Sigmoid colon (tissue), 7 donors: ENCODE results near the gene SMC6. TPM values are rescaled to one million over a fixed set of nuclear protein-coding genes. Genes with fewer than 3 reads are reported as not detected.
A peak's percentile ranks its signal among the peaks of the same experiment; 100 is the strongest.

Experiments used
- DNase-seq: peaks from one replicate; pipeline ENCODE4 v3.0.0-alpha.2; 2019
- H3K27ac ChIP-seq, 4 donors: fragments of 200-600 bp; sonication (generic); one replicate each; pipeline ENCODE4 v1.5.1; 2016 to 2019; ENCODE audit warnings: mild to moderate bottlenecking in 1 of 4
- H3K27me3 ChIP-seq, 3 donors: fragments of 200-600 bp; sonication (generic); one replicate each; pipeline ENCODE4 v1.5.1; 2019; ENCODE audit warnings: mild to moderate bottlenecking in 1 of 3
- H3K36me3 ChIP-seq, 4 donors: fragments of 200-600 bp; sonication (generic); one replicate each; pipeline ENCODE4 v1.5.1; 2016 to 2019
- H3K4me1 ChIP-seq, 4 donors: fragments of 200-600 bp; sonication (generic); one replicate each; pipeline ENCODE4 v1.5.1; 2017 to 2019
- H3K4me3 ChIP-seq, 4 donors: fragments of 200-600 bp; sonication (generic); one replicate each; pipeline ENCODE4 v1.5.1; 2017 to 2019; ENCODE audit warnings: mild to moderate bottlenecking in 2 of 4, moderate library complexity in 1 of 4
- H3K9me3 ChIP-seq, 4 donors: fragments of 200-600 bp in 3 of 4; sonication (generic) in 3 of 4; one replicate each; pipeline versions ENCODE4 v1.5.1 to v1.6.1; 2013 to 2019
- EP300 ChIP-seq, 4 donors: sonication (generic); formaldehyde crosslinking; IDR thresholded peaks; one replicate each; pipeline ENCODE4 v1.6.1; 2017; ENCODE audit warnings: antibody characterized with exemption in 4 of 4
- POLR2A ChIP-seq, 2 donors: fragments of 450-650 bp; IDR thresholded peaks; one replicate each; pipeline ENCODE4 v1.6.1; 2016; ENCODE audit warnings: antibody characterized with exemption in 2 of 2, mild to moderate bottlenecking in 2 of 2, moderate library complexity in 2 of 2
- POLR2AphosphoS5 ChIP-seq, 4 donors: sonication (generic); formaldehyde crosslinking; IDR thresholded peaks; one replicate each; pipeline ENCODE4 v1.6.1; 2017; ENCODE audit warnings: antibody characterized with exemption in 4 of 4
- WGBS, 2 donors: extraction: QIAGEN DNeasy Blood & Tissue Kit; methylation state at CpG; one replicate each; pipeline ENCODE4 v1.1.7; 2013; 5-methylcytosine and 5-hydroxymethylcytosine counted together
- intact Hi-C: fragments of 100-400 bp; cut with DNase I; formaldehyde crosslinking; loops from one replicate; pipeline ENCODE4 v1.15.1; 2023
- polyA plus RNA-seq, 3 donors: library from polyadenylated mRNA; stranded (reverse); fragments of 200-250 nt; gene quantifications; one replicate each; pipeline ENCODE4 v1.2.3, GENCODE V29; 2013
- total RNA-seq, 4 donors: library from RNA; depleted of rRNA; stranded (reverse); fragments of >200 nt; gene quantifications; one replicate each; pipeline ENCODE4 v1.1.0, GENCODE V29; 2016
- TF ChIP-seq, protein P1 (sequence below), 4 experiments: fragments of 450-650 bp in 3 of 4; fragments of 200-600 bp in 1 of 4; IDR thresholded peaks; one replicate each; pipeline ENCODE4 v1.5.1; 2016 to 2019; ENCODE audit warnings: antibody characterized with exemption in 4 of 4, mild to moderate bottlenecking in 3 of 4, moderate library complexity in 2 of 4
- donor health status: healthy with polysubstance abuse.
- donor health status: Bipolar disorder and iron deficiency.
- donor health status: healthy.

Gene SMC6
- total and polyA plus RNA-seq, 7 donors = 6.6 to 15.8 (median 10.7) TPM

DNA sequence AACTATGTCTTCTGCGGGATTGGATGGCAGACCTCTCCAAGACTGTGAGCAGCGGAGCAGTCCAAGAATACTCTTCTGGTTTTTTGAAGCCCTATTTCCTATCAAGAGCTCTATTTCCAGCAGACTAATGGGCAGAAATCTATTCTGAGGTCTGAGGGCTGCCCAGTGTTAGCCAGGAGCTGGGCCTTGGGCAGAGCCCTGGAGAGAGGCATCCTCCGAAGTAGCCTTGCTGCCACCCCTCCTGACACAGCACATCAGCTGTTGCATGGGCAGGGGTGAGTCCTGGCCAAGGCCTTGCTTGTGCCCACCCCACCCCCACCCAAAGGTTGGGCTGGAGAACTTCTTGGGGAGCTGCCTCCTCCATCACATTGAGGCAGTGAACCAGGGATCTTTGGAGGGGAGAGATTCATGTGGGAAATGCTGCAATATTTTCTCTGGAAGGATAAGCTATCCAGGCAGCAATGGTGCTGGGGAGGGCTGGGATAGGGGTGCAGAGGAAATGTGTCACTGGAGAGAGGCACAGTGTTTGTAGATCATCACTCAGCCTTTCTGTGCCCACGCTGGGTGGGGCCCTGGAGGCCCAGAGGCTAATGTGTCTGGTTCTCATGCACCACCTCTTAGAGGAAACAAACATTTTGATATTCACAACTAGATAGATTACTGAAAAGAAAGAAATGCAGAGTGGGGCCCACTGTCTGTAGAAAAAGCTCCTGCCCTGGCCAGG, 108.5 kb downstream of the SMC6 start:
- no peak for DNase-seq
- 79 to 92% methylated on average over 4 of the region's 4 CpGs for WGBS, 2 donors
- Histone ChIP-seq H3K27me3 (no peaks in the 10 kb centered on the region), H3K4me3 (no peak overlapping the region), H3K9me3 (no peaks in the 10 kb centered on the region), H3K4me1 (peaks cover 0 to 38% (median 35%) of the 10 kb centered on the region in 4 donors), H3K27ac (peak overlapping the region in 1 of 4 donors; percentile 38), H3K36me3 (no peaks in the 10 kb centered on the region)
- TF ChIP-seq POLR2A (IDR thresholded peaks at IDR 0.05) (no peak), POLR2AphosphoS5 (IDR thresholded peaks at IDR 0.05) (no peak), EP300 (IDR thresholded peaks at IDR 0.05) (no peak)
- TF ChIP-seq, protein P1, sequence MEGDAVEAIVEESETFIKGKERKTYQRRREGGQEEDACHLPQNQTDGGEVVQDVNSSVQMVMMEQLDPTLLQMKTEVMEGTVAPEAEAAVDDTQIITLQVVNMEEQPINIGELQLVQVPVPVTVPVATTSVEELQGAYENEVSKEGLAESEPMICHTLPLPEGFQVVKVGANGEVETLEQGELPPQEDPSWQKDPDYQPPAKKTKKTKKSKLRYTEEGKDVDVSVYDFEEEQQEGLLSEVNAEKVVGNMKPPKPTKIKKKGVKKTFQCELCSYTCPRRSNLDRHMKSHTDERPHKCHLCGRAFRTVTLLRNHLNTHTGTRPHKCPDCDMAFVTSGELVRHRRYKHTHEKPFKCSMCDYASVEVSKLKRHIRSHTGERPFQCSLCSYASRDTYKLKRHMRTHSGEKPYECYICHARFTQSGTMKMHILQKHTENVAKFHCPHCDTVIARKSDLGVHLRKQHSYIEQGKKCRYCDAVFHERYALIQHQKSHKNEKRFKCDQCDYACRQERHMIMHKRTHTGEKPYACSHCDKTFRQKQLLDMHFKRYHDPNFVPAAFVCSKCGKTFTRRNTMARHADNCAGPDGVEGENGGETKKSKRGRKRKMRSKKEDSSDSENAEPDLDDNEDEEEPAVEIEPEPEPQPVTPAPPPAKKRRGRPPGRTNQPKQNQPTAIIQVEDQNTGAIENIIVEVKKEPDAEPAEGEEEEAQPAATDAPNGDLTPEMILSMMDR (IDR thresholded peaks at IDR 0.05) = no peak
- intact Hi-C loops = loop anchor here (5.0 kb wide), 1 partner anchor 128 kb away; the partner anchor contains the start of gene RAD51AP2

DNA sequence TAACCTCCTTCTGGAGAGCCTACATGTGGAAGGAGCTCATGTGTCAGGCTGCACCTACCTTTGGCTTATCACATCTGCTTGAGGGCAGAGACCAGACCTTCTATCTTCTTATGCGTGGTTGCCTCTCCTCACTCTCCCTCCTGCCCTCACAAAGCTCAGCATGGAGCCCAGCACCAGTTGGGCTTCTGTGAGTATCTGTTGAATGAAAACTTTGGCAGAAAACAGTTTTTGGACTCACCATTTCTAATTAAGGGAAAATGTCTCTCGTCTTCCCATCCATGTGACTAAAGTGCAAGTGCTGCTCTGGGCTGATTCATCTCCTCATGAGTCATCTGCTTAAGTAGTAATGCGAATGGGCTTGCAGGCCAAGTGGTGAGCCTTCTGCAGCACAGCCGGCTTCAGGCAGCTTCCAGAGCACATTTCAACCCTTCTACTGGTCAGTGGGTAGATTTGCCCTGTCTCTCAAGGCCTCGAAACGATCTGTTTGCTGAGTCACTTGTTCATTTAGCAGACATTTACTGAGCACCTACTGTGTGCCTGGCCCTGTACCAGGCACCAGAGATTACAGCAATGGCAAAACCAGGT, 110.5 kb downstream of the SMC6 start:
- H3K27ac ChIP-seq = peak overlapping the region in 2 of 4 donors; percentile 24 to 63

DNA sequence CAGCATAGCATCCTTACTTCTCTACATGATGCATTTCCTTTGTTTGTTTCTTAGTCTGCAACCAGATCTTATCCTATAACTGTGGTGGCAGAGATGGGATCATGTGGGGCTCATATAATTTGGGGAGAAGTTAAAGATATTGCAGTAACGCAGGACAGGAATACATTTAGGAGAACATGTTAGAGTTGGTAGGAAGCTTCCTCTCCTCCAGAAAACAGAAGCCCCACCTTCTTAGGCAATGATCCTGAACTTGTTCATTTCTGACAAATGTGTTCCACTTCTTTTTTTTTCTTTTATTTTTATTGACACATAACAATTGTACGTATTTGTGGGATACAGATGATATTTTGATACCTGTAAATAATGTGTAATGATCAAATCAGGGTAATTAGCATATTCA, 113.2 kb downstream of the SMC6 start:
- intact Hi-C loops = no loop called here
- no peak overlapping the region for H3K4me3 ChIP-seq
- H3K27ac ChIP-seq = no peak overlapping the region
- TF ChIP-seq POLR2AphosphoS5 (IDR thresholded peaks at IDR 0.05) (no peak), POLR2A (IDR thresholded peaks at IDR 0.05) (no peak), EP300 (IDR thresholded peaks at IDR 0.05) (no peak)
- TF ChIP-seq, protein P1 (IDR thresholded peaks at IDR 0.05) = no peak
- no peak for DNase-seq
- peaks cover 0 to 22% (median 19%) of the 10 kb centered on the region in 4 donors for H3K4me1 ChIP-seq
- H3K27me3 ChIP-seq = no peaks in the 10 kb centered on the region
- H3K36me3 ChIP-seq = no peaks in the 10 kb centered on the region
- no peaks in the 10 kb centered on the region for H3K9me3 ChIP-seq
- 91 to 97% methylated on average over 2 of the region's 2 CpGs for WGBS, 2 donors

More for the DNA sequence above, 110.5 kb downstream of the SMC6 start:
- WGBS, 2 donors = 72 to 74% methylated on average over 6 of the region's 6 CpGs
- DNase-seq = peak; percentile 83
- intact Hi-C loops = no loop called here
- no peak overlapping the region for H3K4me3 ChIP-seq
- H3K36me3 ChIP-seq = no peaks in the 10 kb centered on the region
- no peaks in the 10 kb centered on the region for H3K27me3 ChIP-seq
- no peaks in the 10 kb centered on the region for H3K9me3 ChIP-seq
- peaks cover 0 to 38% (median 35%) of the 10 kb centered on the region in 4 donors for H3K4me1 ChIP-seq
- TF ChIP-seq POLR2A (IDR thresholded peaks at IDR 0.05) (no peak), EP300 (IDR thresholded peaks at IDR 0.05) (no peak), POLR2AphosphoS5 (IDR thresholded peaks at IDR 0.05) (peak in 1 of 4 donors; percentile 66)

DNA sequence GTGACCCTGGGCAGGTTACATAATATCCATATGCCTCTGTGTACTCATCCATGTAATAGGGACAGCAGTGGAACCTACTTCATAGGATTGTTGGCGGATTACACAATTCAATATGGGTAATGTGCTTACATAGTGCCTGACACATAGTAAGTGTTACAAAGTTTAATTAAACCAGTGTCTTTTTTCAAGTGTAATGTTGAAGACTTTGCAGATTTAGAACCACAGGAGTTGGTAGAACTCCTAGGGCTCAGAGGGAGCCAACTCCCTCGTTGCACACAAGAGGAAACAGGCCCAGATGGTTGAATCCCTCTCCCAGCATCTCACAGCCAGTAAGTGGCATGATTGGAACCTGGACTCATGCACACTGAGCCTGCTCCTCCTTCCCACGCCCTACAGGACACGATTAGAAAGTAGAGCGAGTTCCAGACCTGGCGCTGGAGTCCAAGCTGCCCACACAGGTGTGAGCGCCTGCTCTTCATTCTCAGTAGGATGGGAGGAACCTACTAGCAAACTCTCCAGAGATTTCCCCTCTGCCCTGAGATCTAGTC, 115.3 kb downstream of the SMC6 start:
- DNase-seq = no peak
- H3K4me1 ChIP-seq = peaks cover 0 to 9% (median 7%) of the 10 kb centered on the region in 4 donors
- TF ChIP-seq POLR2A (IDR thresholded peaks at IDR 0.05) (no peak), POLR2AphosphoS5 (IDR thresholded peaks at IDR 0.05) (no peak), EP300 (IDR thresholded peaks at IDR 0.05) (no peak)
- TF ChIP-seq, protein P1 (IDR thresholded peaks at IDR 0.05) = no peak
- WGBS, 2 donors = 91% methylated on average over 7 of the region's 7 CpGs
- intact Hi-C loops = no loop called here
- H3K36me3 ChIP-seq = no peaks in the 10 kb centered on the region
- H3K4me3 ChIP-seq = no peak overlapping the region
- no peak overlapping the region for H3K27ac ChIP-seq
- no peaks in the 10 kb centered on the region for H3K27me3 ChIP-seq
- H3K9me3 ChIP-seq = no peaks in the 10 kb centered on the region
